Fibroblast of lung (primary cell): ENCODE data around the gene RBM20.
"Not testable (repeated sequence)": the region's sequence is repeated elsewhere in the genome, so short reads cannot be mapped to it uniquely, and the experiment has no call there.

Source experiments
- CTCF ChIP-seq, 2 donors: IDR thresholded peaks in 1 of 2; conservative IDR thresholded peaks in 1 of 2; 1 replicate in 1 of 2; 2 replicates in 1 of 2; pipeline ENCODE4 v1.5.1; 2011 to 2012; ENCODE audit warnings: low read length in 2 of 2, control low read depth in 1 of 2, inconsistent platforms in 1 of 2, low read depth in 1 of 2, mild to moderate bottlenecking in 1 of 2
- EZH2 ChIP-seq: IDR thresholded peaks from 2 replicates; pipeline ENCODE4 v1.5.1; 2012; ENCODE audit warnings: low read length, control low read depth, mild to moderate bottlenecking; ENCODE audit errors: missing control alignments

- TF ChIP-seq EZH2; CTCF (conservative IDR thresholded peaks at IDR 0.05 in 1 of 2, IDR thresholded peaks at IDR 0.05 in 1 of 2; ENCODE audit: low read depth in 1 of 2, low read length in 2 of 2): not testable (repeated sequence)
These were observed 16.2 kb downstream of the RBM20 start for GRCh38 chr10:110660289-110660688.
